Measurements from ENCODE around the gene ZFP3.
"Not testable (repeated sequence)": the region's sequence is repeated elsewhere in the genome, so short reads cannot be mapped to it uniquely, and the experiment has no call there.

Gene ZFP3

DNA sequence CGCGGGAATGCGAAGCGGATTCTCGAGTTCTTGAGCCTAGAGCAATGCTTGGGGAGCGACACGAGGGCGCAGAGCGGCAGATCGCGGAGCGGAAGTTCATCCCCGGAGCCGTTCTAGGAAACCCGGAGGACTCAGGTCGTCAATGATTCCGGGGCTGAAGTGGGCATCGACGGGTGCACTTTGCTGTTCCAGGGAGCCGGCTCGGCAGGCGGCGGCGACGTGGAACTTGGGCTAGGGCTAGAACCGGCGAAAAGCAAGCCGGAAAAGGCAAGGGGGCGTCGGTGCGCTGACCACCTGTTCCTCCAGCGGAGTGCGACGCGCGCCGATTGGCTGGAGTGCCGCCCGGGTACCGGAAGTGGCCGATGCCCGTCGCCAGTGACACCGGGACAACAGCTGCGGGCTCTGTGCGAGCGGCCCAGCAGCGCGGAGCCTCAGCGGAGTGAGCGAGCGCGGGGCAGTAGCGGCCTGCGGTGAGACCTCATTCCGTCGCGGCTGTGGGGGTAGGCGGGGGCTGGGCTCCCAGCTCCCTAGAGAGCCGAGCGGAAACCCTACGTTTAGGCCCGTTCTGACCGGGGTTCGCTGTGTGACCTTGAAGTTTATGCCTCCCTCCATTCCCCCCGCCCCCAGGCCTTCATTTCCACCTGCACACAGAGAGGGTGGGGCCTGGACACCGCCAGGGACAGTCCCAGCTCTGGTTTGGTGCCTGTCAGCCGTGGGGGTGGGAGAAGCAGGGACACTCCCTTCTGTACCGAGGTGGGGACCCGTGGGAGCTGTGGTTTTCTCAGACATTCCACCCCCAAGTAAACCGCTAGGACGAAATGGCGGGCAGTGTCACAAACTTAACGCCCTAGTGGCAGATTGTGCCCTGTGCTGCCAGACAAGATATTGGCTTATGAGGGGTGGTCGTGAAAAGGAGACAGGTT is at the start of gene ZFP3:
Gene ZFP3, plus strand, starts transcription at position 362 of the 923 bp plus-strand sequence. CDS start 13,038 bp downstream, outside the sequence.
- DNase-seq: peak; percentile 38 to 96 (median 80)

DNA sequence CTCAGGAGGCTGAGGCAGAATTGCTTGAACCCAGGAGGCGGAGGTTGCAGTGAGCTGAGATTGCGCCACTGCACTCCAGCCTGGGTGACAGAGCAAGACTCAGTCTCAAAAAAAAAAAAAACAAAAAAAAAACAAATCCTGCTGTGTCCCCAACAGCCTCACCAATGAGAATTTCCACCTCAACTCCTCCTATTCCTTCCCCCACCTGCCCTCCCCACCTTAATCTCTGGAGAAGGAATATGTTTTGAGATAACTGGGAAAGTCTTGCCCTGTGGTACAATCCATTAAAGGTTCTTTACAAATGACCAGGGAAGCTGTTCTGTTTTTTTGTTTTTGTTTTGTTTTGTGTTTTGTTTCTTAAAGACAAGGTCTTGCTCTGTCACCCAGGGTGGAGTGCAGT is 48.1 kb upstream of the ZFP3 start:
- not testable (repeated sequence) for DNase-seq

DNA sequence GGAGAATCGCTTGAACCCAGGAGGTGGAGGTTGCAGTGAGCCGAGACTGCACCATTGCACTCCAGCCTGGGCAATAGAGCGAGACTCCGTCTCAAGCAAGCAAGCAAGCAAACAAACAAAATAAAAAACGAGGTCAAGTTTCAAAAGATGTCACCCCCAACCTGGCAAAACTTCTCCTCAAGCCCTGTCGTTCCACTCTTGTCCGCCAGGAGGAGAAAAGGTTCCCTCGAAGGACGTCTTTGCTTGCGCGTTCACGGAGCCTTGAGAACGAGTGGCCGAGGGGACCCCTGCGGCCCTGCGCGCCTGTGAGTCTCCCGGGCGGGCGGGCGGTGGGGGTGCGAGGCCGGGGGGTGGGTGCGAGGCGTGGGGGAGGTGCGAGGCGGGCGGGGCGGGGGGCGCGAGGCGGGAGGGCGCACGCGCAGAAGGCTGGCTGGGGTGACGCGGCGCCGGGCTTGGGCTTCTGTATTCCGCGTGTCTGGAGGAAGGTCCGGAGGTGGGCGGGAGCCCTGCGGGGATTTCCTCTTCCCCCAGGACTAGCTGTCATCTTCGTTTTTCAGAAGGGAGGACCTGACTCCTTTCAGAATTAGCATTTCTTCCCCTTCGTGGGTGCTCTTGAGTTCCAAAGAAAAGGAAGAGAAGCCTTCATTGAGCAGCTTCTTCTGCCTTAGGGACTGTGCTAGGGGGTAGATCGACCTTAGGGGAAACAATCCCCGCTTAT is 46.7 kb upstream of the ZFP3 start:
- peak; percentile 16 to 91 (median 57) for DNase-seq

DNA sequence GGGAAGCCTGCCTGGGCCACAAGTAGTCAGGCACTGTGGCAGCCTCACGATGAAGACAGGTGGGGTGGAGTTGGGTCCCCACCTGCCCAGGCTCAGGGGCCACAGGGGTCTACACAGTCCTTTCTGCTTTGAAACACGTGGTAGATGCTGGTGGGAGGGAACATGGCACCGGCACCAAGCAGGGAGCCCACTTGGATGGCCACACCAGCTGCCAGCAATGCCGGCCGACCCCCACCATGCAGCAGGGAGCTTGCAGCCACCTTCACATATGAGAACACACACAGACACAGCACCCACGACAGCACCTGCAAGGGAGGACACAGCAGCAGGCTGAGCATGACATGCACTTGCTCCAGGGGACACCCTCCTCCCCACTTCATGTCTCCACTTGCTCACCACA is 45.4 kb upstream of the ZFP3 start:
- no peak for DNase-seq

DNA sequence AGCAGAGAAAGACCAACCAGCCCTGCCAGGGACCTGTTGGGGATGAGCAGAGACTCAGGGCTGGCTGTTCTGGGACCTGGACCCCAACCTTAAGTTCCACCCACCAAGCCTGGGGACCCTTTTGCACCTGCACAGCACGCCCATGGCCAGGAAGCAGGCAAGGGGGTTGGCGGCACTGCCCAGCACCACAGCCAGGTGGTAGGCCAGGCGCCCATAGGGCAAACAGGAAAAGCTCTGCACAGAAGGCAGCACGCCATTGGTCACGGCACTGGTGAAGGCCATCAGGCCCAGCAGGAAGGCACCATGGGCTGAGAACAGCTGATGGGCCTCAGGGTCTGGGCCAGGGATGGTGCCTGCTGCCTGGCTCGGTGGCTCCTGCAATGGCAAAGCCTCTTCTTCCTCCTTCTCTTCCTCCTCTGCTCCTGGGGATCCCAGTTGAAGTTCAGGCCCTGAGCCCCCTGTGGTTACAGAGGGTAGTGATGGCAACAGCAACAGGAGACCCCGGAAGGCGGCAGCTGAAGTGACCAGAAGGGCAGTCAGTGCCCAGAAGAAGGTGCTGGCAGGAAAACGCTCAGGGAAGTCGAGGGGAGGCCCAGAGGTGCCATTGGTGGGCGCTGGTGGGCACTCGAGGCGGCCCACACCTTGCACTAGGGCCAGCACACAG is 44.8 kb upstream of the ZFP3 start:
- DNase-seq: no peak

DNA sequence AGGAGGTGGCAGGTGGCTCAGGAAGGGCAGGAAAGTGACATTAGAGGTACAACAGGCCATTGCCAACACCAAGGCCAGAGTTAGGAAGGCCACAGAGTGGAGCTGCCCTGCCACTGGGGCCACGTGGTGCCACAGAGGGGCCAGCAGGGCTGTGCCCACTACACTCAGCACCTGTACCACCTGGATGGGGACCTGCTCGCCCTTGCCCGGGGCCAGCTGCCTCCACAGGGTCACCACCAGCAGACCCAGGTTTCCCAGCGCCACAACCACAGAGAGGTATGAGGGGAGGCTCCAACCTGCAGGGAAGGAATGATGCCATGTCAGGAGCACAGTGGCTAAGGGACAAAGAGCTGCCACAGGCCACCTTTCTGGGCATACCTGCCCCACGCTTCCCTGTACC is 44.2 kb upstream of the ZFP3 start:
- DNase-seq: no peak

DNA sequence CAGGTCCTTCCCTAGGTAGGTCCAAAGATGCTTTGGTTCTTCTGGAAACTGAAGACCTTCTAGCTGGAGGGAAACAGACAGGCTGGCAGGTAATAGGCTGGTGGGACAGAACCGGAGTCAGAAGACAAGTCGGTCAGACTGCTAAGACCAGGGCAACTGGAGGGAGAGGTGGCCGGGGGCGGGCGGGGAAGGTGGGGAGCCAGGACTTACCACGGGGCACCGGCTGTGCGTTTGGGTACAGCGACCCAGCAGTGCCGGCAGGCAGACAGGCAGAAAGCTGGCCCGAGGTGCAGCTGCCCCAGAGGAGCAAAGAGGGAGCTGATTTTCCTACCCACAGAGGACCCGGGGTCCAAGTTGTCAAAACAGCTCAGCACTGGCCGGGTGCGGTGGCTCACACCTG is 43.6 kb upstream of the ZFP3 start:
- DNase-seq: no peak

DNA sequence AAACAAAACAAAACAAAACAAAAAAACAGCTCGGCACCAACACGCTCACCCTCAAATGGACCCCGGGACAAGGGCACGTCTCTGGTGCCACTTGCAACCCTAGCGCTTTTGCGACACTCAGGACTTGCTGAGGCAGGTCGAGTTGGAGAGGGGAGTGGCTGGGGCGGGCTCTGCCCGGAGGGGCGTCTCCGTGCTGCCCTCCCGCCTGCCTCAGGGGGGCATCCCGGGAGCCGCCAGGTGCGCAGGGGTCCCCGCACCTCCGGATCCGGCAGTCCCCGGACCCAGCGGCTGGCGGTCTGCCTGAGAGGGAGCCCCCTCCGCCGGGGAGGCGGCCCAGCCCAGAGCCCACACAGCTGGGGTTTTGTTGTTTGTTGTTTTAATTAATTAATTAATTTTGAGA is 43.0 kb upstream of the ZFP3 start, which contains the start of gene SLC52A1:
Gene SLC52A1, minus strand, starts transcription at position 112 of the 400 bp plus-strand sequence. CDS start 820 bp downstream, outside the sequence.
- no peak for DNase-seq

DNA sequence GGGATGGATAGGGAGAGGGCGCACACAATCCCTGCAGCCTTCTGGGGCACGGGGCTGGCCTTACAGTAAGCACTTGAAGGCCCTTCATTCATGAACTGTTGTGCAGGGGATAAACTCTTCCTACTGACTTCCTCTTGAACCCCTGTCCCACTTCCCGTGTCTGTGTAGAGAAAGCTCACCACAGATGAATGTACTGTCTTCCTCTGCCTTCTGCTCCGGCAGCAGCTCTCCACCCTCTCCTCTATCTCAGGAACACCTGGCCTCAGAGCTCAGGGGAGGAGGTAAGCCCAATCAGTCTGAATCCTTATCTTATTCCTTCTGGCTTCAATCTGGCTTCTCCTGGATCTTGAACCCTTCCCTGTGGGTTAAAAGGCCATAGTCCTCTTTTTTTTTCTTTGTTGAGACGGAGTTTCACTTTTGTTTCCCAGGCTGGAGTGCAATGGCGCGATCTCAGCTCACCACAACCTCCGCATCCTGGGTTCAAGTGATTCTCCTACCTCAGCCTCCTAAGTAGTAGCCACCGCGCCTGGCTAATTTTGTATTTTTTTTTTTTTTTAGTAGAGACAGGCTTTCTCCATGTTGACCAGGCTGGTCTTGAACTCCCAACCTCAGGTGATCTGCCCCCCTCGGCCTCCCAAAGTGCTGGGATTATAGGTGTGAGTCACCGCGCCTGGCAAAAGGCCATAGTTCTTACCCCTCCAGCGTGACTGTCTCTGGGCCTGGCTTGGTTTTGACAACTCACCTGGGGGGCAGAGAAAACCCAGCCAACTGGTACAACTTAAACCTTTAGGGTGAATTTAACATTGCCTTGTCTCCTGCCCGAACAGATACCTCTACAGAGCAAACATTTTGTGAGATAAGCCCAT is 35.9 kb upstream of the ZFP3 start:
- DNase-seq: no peak

DNA sequence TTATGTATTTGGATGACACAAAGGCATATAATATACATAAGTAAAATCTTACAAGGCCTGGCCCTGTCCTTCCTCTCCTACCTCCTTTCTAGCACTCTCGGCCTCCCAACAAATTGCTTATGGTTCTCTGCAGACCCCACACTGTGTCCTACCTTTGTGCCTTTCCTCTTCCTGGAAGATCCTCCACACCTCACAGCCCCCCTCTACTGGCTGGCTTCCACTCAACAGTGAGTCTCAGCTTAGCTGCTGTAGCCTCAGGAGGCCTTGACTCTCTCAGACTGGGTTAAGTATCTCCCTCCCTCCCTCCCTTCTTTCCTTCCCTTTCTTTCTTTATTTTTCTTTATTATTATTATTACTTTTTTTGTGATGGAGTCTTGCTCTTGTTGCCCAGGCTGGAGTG is 34.7 kb upstream of the ZFP3 start:
- no peak for DNase-seq

DNA sequence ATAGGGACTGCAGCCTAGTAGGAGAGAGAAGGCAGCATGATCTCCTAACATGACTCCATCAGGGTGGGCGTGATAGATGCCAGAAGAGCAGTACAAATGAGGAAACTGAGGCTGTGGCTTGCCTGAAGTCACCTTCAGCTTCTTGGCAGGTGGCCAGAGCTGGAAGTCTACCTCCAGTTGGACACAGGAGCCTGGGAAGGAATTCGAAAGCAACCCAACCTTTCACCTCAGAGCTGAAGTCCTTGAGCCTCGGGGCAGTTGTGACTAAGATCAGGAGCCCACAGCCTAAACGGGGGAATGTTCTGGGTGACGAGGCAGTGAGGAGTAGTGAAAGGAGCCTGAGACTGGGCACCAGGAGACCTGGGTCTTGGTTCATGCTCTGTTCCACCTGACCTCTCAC is 33.6 kb upstream of the ZFP3 start:
- DNase-seq: no peak

DNA sequence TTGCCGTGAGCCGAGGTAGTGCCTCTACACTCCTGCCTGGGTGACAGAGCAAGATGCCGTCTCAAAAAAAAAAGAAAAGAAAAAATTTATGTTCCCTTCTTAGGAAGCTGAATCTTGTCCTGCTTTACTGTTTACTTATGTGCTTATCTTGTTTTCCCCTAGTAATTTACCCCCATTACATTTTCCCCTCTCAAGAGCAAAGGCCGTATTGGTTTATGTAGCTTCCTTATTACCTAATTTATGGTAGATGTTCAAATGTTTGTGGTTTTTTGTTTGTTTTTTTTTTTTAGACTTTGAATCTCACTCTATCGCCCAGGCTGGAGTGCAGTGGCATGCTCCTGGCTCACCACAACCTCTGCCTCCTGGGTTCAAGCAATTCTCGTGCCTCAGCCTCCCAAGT is 32.8 kb upstream of the ZFP3 start:
- DNase-seq: no peak

DNA sequence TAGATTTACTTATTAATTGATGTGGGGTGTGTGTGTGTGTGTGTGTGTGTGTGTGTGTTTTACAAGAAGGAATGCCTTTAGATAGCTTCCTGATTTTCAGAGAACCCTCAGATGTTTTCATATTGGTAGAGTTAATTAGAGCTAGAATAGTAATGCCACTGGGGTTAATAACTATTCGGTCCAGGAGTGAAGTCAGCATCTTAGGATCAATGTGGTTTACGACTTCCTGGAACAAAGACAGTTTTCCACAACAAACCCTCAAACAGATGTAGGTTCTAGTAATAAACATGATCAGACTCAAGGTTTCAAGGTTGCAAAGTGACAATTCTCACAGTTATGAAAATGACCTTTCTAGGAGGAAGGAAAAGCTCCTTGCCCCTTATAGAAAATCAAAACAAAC is 30.8 kb upstream of the ZFP3 start:
- DNase-seq: no peak

DNA sequence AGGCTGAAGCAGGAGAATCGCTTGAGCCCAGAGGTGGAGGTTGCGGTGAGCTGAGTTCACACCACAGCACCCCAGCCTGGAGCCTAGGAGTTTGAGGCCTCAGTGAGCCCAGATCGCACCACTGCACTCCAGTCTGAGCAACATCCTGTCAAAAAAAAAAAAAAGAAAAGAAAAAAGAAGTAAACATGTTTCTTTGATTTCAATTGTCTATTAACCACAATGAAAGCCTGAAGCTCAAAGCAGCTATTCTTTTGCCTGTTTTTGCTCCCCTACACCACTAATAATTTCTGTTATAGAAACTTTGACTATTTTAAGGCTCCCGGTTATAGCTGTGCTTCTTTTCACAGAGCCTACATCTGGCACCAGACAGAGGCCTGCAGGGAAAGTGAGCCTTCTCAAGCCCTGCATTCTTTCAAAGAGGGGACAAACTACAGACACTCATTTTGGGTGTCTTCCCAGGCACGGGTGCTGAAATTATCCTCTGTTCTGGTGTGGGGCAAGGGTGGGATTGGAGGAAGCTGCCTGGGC is 28.9 kb upstream of the ZFP3 start:
- DNase-seq: no peak

DNA sequence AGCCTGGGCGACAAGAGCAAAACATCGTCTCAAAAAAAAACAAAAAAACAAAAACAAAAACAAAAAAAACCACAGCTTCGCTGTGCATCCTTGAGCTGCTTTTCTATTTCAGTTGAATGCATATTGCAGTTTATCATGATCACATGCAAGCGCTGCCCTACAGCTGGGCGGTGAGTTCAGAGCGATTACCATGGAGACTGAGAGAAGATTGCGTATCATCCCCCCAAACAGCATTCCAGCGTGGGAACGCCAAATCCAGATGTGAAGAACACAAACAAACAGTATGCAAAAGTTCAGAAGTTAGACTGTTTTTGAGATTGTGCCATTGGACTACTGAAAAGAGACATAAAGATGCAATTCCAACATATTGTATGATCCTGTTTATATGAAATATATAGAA is 28.0 kb upstream of the ZFP3 start:
- no peak for DNase-seq

DNA sequence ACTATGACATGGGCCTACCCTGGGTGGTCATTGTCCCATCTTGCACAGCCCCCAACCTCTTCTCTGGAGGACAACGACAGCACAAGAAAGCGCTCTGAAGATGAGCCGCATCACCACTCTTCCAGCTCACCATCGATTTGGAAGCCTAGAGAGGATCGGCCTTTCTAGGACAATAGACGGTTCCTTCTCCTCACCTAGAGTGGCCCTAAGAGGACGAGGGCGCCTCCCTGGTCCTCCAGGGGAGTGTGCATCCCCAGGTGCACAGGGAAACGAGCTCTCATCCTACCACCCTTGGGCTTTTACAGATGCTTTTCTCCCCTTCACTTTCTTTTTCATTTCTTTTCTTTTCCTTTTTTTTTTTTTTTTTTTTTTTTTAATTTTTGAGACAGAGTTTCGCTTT is 22.7 kb upstream of the ZFP3 start:
- DNase-seq: no peak

DNA sequence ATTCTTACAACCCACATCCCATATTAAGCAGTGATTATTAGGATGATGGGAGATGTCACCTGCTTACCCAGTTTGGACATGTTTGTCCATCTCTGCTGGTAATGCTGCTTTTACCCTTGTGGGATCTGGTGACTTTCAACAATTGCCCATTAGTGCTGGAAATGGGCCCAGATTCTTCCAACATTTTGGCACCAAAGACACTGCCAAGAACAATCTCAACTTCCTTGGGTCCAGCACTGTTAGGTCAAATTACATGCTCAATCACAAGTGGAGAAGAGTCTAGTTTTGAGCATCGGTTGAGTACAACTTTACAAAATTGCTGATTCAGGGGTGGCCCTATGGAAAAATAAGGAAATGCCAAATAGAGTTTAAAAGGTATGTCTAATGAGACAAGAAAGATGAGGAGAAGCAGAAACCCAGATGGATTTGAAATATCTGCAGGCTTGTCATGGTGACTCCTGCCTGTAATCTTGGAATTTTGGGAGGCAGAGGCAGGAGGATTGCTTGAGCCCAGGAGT is 13.0 kb upstream of the ZFP3 start:
- DNase-seq: no peak

DNA sequence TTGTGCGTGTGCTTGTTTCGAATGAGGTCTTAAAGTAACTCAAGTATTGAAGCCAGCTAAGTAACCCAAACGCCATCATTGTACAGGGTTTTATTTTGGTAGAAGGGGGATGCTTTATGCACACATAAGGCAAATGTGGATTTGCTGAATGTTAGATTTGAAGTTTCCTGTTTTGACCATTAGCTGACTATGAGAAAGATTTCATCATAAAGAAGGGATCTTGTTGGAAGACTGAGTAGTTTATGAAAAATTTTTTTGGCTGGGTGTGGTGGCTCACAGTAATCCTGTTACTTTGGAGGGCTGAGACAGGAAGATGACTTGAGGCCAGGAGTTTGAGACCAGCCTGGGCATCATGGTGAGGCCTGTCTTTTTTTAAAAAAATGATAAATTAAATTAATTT is 10.0 kb upstream of the ZFP3 start:
- no peak for DNase-seq

DNA sequence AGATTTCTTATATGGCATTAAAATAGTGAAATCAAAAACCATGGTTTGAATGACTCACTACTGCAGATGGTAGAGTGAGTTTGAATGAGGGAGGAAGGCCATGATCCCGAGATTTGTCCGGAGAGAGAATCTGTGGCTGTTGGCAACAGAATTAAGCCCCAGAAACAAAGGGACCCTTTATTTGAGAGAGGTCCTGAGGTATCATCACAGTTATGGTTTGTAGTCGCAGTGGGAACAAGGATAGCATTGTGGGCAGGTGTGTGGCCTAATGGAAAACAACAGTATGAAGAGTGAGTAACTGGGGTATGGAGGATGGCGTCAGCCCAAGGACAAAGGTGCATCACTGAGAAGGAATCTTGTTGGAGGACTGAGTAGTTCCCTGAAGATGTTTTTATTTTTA is 8.5 kb upstream of the ZFP3 start:
- no peak for DNase-seq

DNA sequence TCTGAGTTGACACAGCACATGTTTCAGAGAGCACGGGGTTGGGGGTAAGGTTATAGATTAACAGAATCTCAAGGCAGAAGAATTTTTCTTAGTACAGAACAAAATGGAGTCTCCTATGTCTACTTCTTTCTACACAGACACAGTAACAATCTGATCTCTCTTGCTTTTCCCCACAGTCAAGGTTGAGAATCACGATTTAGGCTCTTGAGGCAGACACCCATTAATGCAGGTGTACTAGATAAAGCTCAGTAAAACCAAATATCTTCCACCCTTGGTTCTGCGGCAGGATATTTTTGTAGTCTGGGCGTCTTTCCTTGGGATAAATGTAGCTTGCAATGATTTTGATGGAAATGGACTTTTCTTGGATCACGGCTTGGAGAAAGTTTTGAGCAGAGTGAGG is 2.8 kb upstream of the ZFP3 start:
- DNase-seq: not testable (repeated sequence)

DNA sequence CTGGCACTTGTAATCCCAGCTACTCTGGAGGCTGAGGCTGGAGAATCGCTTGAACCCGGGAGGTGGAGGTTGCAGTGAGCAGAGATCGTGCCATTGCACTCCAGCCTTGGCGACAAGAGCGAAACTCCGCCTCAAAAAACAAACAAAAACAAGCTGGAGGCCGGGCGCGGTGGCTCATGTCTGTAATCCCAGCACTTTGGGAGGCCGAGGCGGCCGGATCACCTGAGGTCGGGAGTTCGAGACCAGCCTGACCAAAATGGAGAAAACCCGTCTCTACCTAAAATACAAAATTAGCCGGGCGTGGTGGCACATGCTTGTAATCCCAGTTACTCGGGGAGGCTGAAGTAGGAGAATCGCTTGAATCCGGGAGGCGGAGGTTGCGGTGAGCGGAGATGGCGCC is 992 bp upstream of the ZFP3 start:
- DNase-seq: not testable (repeated sequence)

Data from hypothalamus (tissue), 51 donors.